ENCODE measurements around the gene ANKS1A.

DNA sequence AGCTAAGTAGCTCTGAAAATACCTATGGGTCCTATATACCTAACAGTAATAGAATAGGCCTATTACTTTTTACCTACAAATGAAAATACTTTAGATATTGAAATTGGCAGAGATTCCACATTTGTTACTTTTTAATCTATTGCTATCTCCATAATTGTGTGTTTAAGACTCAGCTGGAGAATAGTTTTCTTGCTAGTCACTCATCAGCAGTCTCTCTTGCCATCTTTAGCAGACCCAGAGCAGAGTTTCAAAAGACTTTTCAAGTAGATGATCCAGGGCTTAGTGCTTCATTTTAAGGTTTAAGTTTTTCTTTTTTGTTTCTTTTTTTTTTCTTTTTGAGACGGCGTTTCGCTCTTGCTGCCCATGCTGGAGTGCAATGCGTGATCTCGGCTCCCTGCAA lies 12.9 kb downstream of the ANKS1A start:
- TF ChIP-seq CTCF (IDR thresholded peaks at IDR 0.05) (no peak), POLR2A (IDR thresholded peaks at IDR 0.05) (no peak)
